ENCODE measurements around the gene BLOC1S5. TPM values are rescaled to one million over a fixed set of nuclear protein-coding genes. Genes with fewer than 3 reads are reported as not detected.

Gene BLOC1S5
- polyA plus RNA-seq, 3 donors = 3.7 to 11.7 (median 9.2) TPM

GRCh38 chr6:8069631-8070284 is 5.6 kb upstream of the BLOC1S5 start:
- Histone ChIP-seq H2AFZ (ENCODE audit: insufficient read depth, low read depth, low read length, poor library complexity, severe bottlenecking) (no peak overlapping the region), H3K27ac (ENCODE audit: low read depth in 1 of 2, low read length in 2 of 2) (no peak overlapping the region), H3K4me3 (replicated peaks in 1 of 3; ENCODE audit: low read depth in 2 of 3, low read length in 3 of 3) (no peak overlapping the region), H3K27me3 (ENCODE audit: control insufficient read depth in 2 of 2, insufficient read depth in 2 of 2, low read length in 2 of 2) (no peaks in the 10 kb centered on the region), H3K4me1 (ENCODE audit: control insufficient read depth in 1 of 2, insufficient read depth in 2 of 2, low read length in 2 of 2) (peaks cover 8 to 10% of the 10 kb centered on the region in 2 donors), H4K20me1 (ENCODE audit: insufficient read depth, low read length) (no peaks in the 10 kb centered on the region), H3K9me3 (replicated peaks in 1 of 2; ENCODE audit: control insufficient read depth in 1 of 2, insufficient read depth in 1 of 2, low read length in 2 of 2) (no peaks in the 10 kb centered on the region), H3K4me2 (replicated peaks; ENCODE audit: extremely low read depth, low read length, poor library complexity, severe bottlenecking) (no peak overlapping the region), H3K36me3 (replicated peaks in 1 of 2; ENCODE audit: control insufficient read depth in 1 of 2, insufficient read depth in 2 of 2, low read length in 2 of 2) (no peaks in the 10 kb centered on the region), H3K79me2 (ENCODE audit: insufficient read depth, low read length) (no peaks in the 10 kb centered on the region), H3K9ac (ENCODE audit: insufficient read depth, low read length, poor library complexity, severe bottlenecking) (no peak overlapping the region)
- Mint-ChIP-seq H3K4me3 (no peak overlapping the region), H3K27ac (no peak overlapping the region), H3K27me3 (ENCODE audit: low read depth in 3 of 3) (peaks cover 0 to 2% (median 0%) of the 10 kb centered on the region in 3 donors), H3K4me1 (peaks cover 15% of the 10 kb centered on the region), H3K9me3 (no peaks in the 10 kb centered on the region), H3K36me3 (no peaks in the 10 kb centered on the region)
- DNase-seq = no peak
- no CpG with 5 or more reads among the region's 3 CpGs for WGBS (ENCODE audit: insufficient coverage)
- intact Hi-C loops (cut with micrococcal nuclease) = loop anchor here in 1 of 2 donors (10.0 kb wide), 1 partner anchor 365 kb away; the partner anchor contains the start of gene SLC35B3
- no peak for TF ChIP-seq CTCF (IDR thresholded peaks at IDR 0.05)

GRCh38 chr6:8069151-8069550 is 5.0 kb upstream of the BLOC1S5 start:
- TF ChIP-seq CTCF (IDR thresholded peaks at IDR 0.05) = no peak
- Histone ChIP-seq H3K9me3 (replicated peaks in 1 of 2; ENCODE audit: control insufficient read depth in 1 of 2, insufficient read depth in 1 of 2, low read length in 2 of 2) (no peaks in the 10 kb centered on the region), H3K27me3 (ENCODE audit: control insufficient read depth in 2 of 2, insufficient read depth in 2 of 2, low read length in 2 of 2) (no peaks in the 10 kb centered on the region), H3K27ac (ENCODE audit: low read depth in 1 of 2, low read length in 2 of 2) (no peak overlapping the region), H2AFZ (ENCODE audit: insufficient read depth, low read depth, low read length, poor library complexity, severe bottlenecking) (no peak overlapping the region), H3K4me1 (ENCODE audit: control insufficient read depth in 1 of 2, insufficient read depth in 2 of 2, low read length in 2 of 2) (peaks cover 6 to 9% of the 10 kb centered on the region in 2 donors), H3K4me2 (replicated peaks; ENCODE audit: extremely low read depth, low read length, poor library complexity, severe bottlenecking) (no peak overlapping the region), H3K79me2 (ENCODE audit: insufficient read depth, low read length) (peaks cover under 1% of the 10 kb centered on the region), H3K9ac (ENCODE audit: insufficient read depth, low read length, poor library complexity, severe bottlenecking) (no peak overlapping the region), H4K20me1 (ENCODE audit: insufficient read depth, low read length) (no peaks in the 10 kb centered on the region), H3K36me3 (replicated peaks in 1 of 2; ENCODE audit: control insufficient read depth in 1 of 2, insufficient read depth in 2 of 2, low read length in 2 of 2) (no peaks in the 10 kb centered on the region), H3K4me3 (replicated peaks in 1 of 3; ENCODE audit: low read depth in 2 of 3, low read length in 3 of 3) (no peak overlapping the region)
- Mint-ChIP-seq H3K36me3 (no peaks in the 10 kb centered on the region), H3K4me3 (no peak overlapping the region), H3K27me3 (ENCODE audit: low read depth in 3 of 3) (peaks cover 0 to 2% (median 0%) of the 10 kb centered on the region in 3 donors), H3K4me1 (peaks cover 12% of the 10 kb centered on the region), H3K9me3 (no peaks in the 10 kb centered on the region), H3K27ac (no peak overlapping the region)
- intact Hi-C loops (cut with micrococcal nuclease) = loop anchor here in 1 of 2 donors (10.0 kb wide), 1 partner anchor 366 kb away; the partner anchor contains the start of gene SLC35B3
- DNase-seq = no peak
- WGBS (ENCODE audit: insufficient coverage) = 90% methylated on average over 3 of the region's 4 CpGs

All from CD14-positive monocyte (primary cell).